Omental fat pad (tissue), 4 donors: ENCODE measurements around the gene CBLL1. TPM values are rescaled to one million over a fixed set of nuclear protein-coding genes. Genes with fewer than 3 reads are reported as not detected.

ENCODE experiments used
- ATAC-seq: fragments of 150-250 bp; one replicate; pipeline ENCODE4 v1.9.1; 2016; ENCODE audit warnings: mild to moderate bottlenecking, moderate library complexity; ENCODE audit not compliant: low FRiP score
- DNase-seq: peaks from one replicate; pipeline ENCODE4 v3.0.0-alpha.2; 2019; ENCODE audit warnings: low spot score
- total RNA-seq, 4 donors: library from RNA; depleted of rRNA; stranded (reverse); fragments of >200 nt; gene quantifications; one replicate each; pipeline ENCODE4 v1.1.0, GENCODE V29; 2016
- TF ChIP-seq, protein P1 (sequence below), 3 donors: fragments of 450-650 bp; IDR thresholded peaks; one replicate each; pipeline ENCODE4 v1.5.1; 2016 to 2017; ENCODE audit warnings: antibody characterized with exemption in 3 of 3, mild to moderate bottlenecking in 3 of 3, moderate library complexity in 2 of 3

CBLL1 gene
- total RNA-seq, 4 donors from 2014 or later, result 24.8 to 36.9 (median 30.0) TPM

GRCh38 chr7:107785170-107785569 is 41.2 kb downstream of the CBLL1 start:
- TF ChIP-seq, protein P1, sequence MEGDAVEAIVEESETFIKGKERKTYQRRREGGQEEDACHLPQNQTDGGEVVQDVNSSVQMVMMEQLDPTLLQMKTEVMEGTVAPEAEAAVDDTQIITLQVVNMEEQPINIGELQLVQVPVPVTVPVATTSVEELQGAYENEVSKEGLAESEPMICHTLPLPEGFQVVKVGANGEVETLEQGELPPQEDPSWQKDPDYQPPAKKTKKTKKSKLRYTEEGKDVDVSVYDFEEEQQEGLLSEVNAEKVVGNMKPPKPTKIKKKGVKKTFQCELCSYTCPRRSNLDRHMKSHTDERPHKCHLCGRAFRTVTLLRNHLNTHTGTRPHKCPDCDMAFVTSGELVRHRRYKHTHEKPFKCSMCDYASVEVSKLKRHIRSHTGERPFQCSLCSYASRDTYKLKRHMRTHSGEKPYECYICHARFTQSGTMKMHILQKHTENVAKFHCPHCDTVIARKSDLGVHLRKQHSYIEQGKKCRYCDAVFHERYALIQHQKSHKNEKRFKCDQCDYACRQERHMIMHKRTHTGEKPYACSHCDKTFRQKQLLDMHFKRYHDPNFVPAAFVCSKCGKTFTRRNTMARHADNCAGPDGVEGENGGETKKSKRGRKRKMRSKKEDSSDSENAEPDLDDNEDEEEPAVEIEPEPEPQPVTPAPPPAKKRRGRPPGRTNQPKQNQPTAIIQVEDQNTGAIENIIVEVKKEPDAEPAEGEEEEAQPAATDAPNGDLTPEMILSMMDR (IDR thresholded peaks at IDR 0.05), result no peak
- ATAC-seq (no peak), DNase-seq (no peak)

DNA sequence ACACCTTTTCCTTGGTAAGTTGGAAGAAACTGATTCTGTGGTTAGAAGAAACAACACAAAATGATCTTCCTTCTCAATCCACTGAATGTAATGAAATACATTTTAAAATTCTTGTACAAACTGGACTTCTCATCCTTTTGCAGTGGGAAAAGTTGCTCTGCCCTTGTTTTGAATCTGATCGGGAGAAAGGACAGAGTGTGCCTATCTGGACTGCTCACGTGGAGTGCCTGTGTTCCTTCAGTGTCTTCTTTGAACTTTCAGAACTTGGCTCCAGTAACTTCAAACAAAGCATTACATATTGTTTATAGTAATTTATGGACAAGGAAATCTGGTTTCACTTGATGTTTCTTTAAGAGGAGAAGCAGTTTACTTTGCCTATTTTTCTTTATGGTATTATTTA is 42.0 kb downstream of the CBLL1 start:
- TF ChIP-seq, protein P1 (IDR thresholded peaks at IDR 0.05), result no peak
- ATAC-seq, result no peak
- DNase-seq, result no peak

DNA sequence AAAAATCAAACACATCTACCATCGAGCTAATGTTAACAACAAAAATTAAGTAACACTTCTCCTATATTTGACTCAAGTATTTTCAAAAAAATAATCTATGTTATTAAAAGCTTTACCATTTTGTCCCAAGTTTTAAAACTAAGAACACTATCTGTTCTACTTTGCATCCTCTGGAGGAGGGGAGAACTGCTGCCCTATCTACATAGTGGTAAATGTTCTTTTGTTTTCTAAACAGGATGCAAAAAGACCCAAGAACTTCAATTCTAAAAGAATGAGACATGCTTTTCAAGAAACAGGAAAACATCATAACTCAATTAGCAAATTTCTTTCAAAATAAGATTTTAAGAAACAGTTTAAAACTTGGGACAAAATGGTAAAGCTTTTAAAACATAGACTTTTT is 44.3 kb downstream of the CBLL1 start:
- ATAC-seq (no peak), DNase-seq (no peak)
- TF ChIP-seq, protein P1 (IDR thresholded peaks at IDR 0.05), result no peak

DNA sequence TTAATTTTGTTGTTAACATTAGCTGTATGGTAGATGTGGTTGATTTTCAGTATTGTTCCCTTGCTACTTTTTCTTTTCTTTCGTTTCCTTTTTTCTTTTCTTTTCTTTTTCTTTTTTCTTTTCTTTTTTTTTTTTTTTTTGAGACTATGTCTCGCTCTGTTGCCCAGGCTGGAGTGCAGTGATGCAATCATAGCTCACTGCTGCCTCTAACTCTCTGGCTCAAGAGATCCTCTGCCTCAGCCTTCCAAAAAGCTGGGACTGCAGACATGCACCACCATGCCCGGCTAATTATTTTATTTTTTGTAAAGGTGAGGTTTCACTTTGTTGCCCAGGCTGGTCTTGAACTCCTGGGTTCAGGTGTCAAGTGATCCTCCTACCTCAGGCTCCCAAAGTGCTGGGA is 44.7 kb downstream of the CBLL1 start:
- TF ChIP-seq, protein P1 (IDR thresholded peaks at IDR 0.05), result no peak

GRCh38 chr7:107789647-107790046 is 45.7 kb downstream of the CBLL1 start:
- DNase-seq (no peak), ATAC-seq (no peak)
- TF ChIP-seq, protein P1 (IDR thresholded peaks at IDR 0.05), result no peak

More for the DNA sequence above, 44.7 kb downstream of the CBLL1 start:
- no peak for ATAC-seq
- no peak for DNase-seq

DNA sequence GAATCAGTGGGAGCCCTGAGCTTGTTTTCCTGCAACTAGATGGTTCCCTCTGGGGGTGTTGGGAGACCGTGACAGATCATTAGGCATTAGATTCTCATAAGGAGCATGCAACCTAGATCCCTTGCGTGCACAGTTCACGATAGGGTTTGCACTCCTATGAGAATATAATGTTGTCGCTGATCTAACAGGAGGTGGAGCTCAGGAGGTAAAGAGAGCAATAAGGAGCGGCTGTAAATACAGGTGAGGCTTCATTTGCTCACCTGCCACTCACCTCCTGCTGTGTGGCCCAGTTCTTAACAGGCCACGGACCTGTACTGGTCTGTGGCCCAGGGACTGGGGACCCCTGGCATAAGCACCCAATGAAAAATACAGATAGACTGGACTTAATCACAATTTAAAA is 48.4 kb downstream of the CBLL1 start:
- DNase-seq, result no peak
- ATAC-seq, result no peak
- TF ChIP-seq, protein P1 (IDR thresholded peaks at IDR 0.05), result no peak

- ATAC-seq (no peak), DNase-seq (no peak)
- TF ChIP-seq, protein P1 (IDR thresholded peaks at IDR 0.05), result no peak
Observed at GRCh38 chr7:107799647-107800264, 55.8 kb downstream of the CBLL1 start.
